ENCODE measurements around the gene CAPN3. TPM values are rescaled to one million over a fixed set of nuclear protein-coding genes. Genes with fewer than 3 reads are reported as not detected.
"Not testable (repeated sequence)": the region's sequence is repeated elsewhere in the genome, so short reads cannot be mapped to it uniquely, and the experiment has no call there.

CAPN3 gene
- total and polyA plus RNA-seq, 2 experiments from 2014 or later, result 0.84 to 1.1 TPM

DNA sequence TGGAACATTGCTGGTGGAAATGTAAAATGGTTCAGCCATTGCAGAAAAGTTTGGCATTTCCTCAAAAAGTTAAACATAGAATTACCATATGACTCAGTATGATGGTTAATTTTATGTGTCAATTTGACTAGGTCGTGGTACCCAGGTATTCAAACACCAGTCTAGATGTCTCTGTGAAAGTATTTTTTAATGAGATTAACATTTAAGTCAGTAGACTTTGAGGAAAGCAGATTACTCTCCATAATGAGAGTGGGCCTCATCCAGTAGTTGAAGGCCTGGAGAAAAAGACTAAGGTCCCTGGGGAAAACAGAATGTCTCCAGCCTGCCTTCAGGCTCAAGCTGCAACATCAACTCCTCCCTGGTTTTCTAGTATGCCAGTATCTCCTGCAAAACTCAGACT is 43.8 kb upstream of the CAPN3 start (continued):
- TF ChIP-seq, protein P1, sequence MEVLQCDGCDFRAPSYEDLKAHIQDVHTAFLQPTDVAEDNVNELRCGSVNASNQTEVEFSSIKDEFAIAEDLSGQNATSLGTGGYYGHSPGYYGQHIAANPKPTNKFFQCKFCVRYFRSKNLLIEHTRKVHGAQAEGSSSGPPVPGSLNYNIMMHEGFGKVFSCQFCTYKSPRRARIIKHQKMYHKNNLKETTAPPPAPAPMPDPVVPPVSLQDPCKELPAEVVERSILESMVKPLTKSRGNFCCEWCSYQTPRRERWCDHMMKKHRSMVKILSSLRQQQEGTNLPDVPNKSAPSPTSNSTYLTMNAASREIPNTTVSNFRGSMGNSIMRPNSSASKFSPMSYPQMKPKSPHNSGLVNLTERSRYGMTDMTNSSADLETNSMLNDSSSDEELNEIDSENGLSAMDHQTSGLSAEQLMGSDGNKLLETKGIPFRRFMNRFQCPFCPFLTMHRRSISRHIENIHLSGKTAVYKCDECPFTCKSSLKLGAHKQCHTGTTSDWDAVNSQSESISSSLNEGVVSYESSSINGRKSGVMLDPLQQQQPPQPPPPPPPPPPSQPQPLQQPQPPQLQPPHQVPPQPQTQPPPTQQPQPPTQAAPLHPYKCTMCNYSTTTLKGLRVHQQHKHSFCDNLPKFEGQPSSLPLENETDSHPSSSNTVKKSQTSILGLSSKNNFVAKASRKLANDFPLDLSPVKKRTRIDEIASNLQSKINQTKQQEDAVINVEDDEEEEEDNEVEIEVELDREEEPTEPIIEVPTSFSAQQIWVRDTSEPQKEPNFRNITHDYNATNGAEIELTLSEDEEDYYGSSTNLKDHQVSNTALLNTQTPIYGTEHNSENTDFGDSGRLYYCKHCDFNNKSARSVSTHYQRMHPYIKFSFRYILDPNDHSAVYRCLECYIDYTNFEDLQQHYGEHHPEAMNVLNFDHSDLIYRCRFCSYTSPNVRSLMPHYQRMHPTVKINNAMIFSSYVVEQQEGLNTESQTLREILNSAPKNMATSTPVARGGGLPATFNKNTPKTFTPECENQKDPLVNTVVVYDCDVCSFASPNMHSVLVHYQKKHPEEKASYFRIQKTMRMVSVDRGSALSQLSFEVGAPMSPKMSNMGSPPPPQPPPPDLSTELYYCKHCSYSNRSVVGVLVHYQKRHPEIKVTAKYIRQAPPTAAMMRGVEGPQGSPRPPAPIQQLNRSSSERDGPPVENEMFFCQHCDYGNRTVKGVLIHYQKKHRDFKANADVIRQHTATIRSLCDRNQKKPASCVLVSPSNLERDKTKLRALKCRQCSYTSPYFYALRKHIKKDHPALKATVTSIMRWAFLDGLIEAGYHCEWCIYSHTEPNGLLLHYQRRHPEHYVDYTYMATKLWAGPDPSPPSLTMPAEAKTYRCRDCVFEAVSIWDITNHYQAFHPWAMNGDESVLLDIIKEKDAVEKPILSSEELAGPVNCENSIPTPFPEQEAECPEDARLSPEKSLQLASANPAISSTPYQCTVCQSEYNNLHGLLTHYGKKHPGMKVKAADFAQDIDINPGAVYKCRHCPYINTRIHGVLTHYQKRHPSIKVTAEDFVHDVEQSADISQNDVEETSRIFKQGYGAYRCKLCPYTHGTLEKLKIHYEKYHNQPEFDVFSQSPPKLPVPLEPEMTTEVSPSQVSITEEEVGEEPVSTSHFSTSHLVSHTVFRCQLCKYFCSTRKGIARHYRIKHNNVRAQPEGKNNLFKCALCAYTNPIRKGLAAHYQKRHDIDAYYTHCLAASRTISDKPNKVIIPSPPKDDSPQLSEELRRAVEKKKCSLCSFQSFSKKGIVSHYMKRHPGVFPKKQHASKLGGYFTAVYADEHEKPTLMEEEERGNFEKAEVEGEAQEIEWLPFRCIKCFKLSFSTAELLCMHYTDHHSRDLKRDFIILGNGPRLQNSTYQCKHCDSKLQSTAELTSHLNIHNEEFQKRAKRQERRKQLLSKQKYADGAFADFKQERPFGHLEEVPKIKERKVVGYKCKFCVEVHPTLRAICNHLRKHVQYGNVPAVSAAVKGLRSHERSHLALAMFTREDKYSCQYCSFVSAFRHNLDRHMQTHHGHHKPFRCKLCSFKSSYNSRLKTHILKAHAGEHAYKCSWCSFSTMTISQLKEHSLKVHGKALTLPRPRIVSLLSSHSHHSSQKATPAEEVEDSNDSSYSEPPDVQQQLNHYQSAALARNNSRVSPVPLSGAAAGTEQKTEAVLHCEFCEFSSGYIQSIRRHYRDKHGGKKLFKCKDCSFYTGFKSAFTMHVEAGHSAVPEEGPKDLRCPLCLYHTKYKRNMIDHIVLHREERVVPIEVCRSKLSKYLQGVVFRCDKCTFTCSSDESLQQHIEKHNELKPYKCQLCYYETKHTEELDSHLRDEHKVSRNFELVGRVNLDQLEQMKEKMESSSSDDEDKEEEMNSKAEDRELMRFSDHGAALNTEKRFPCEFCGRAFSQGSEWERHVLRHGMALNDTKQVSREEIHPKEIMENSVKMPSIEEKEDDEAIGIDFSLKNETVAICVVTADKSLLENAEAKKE (CRISPR knock-in tag; IDR thresholded peaks at IDR 0.05), result no peak
- no peak for TF ChIP-seq POLR2AphosphoS5 (IDR thresholded peaks at IDR 0.05; ENCODE audit: low read depth)
- no peak for TF ChIP-seq CREB1 (CRISPR knock-in tag; IDR thresholded peaks at IDR 0.05; ENCODE audit: low read depth)

DNA sequence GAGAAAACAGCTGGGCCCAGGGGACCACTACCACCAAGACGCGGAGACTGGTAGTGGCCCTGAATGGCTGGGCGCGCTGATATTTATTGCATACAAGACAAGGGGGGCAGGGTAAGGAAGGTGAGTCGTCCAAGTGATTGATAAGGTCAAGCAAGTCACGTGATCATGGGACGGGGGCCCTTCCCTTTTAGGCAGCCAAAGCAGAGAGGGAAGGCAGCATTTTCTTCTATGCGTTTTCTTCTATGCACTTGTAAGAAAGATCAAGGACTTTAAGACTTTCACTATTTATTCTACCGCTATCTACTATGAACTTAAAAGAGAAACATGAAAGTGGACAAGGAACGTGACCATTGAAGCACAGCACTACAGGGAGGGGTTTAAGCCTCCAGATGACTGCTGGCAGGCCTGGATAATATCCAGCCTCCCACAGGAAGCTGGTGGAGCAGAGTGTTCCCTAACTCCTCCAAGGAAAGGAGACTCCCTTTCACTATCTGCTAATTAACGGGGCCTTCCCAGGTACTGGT is 43.0 kb upstream of the CAPN3 start:
- H3K9me2 ChIP-seq (ENCODE audit: insufficient read depth); ATAC-seq; H3K27me3 ChIP-seq (ENCODE audit: insufficient read depth); H3K36me3 ChIP-seq (ENCODE audit: insufficient read depth); H3F3A ChIP-seq (replicated peaks; ENCODE audit: low read depth); H4K20me1 ChIP-seq (replicated peaks; ENCODE audit: insufficient read depth); H3K27me3 Mint-ChIP-seq (ENCODE audit: insufficient read depth, low read depth, poor library complexity); H2AFZ ChIP-seq; H3K4me3 Mint-ChIP-seq; H3K9me3 Mint-ChIP-seq; H3K4me3 ChIP-seq; H3K4me2 ChIP-seq; H3K4me1 Mint-ChIP-seq; H3K27ac ChIP-seq (ENCODE audit: low read depth); H3K4me1 ChIP-seq (ENCODE audit: insufficient read depth); H3K79me2 ChIP-seq (replicated peaks; ENCODE audit: insufficient read depth); H3K36me3 Mint-ChIP-seq (ENCODE audit: low read depth); DNase-seq (ENCODE audit: low spot score); H3K27ac Mint-ChIP-seq: not testable (repeated sequence)

DNA sequence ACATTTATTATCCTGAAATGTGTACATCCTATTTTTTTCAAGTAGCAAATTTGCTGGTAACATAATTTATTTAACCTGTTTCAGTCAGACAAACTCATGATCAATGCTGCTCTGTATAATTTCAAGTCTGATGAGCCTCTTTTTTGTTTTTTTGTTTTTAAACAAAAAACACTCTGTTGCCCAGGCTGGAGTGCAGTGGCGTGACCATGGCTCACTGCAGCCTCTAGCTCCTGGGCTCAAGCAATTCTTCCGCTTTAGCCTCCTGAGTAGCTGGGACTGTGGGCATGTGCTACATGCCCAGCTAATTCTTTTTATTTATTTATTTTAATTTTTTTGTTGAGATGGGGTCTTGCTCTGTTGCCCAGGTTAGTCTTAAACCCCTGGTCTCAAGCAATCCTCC is 40.1 kb upstream of the CAPN3 start:
- no peaks in the 10 kb centered on the region for H3K27me3 Mint-ChIP-seq (ENCODE audit: insufficient read depth, low read depth, poor library complexity)
- Histone ChIP-seq H3K27ac (ENCODE audit: low read depth) (no peak overlapping the region), H3K4me3 (no peak overlapping the region), H2AFZ (no peak overlapping the region), H3K4me1 (ENCODE audit: insufficient read depth) (no peaks in the 10 kb centered on the region), H4K20me1 (replicated peaks; ENCODE audit: insufficient read depth) (no peaks in the 10 kb centered on the region), H3K4me2 (no peak overlapping the region), H3K79me2 (replicated peaks; ENCODE audit: insufficient read depth) (no peaks in the 10 kb centered on the region), H3F3A (replicated peaks; ENCODE audit: low read depth) (no peaks in the 10 kb centered on the region), H3K36me3 (ENCODE audit: insufficient read depth) (no peaks in the 10 kb centered on the region), H3K27me3 (ENCODE audit: insufficient read depth) (no peaks in the 10 kb centered on the region), H3K9me2 (ENCODE audit: insufficient read depth) (no peaks in the 10 kb centered on the region)
- H3K9me3 Mint-ChIP-seq, result no peaks in the 10 kb centered on the region
- H3K36me3 Mint-ChIP-seq (ENCODE audit: low read depth), result no peaks in the 10 kb centered on the region
- H3K27ac Mint-ChIP-seq, result no peak overlapping the region
- peaks cover 4% of the 10 kb centered on the region; the same call in 2 of the 3 replicates for H3K4me1 Mint-ChIP-seq
- no peak overlapping the region for H3K4me3 Mint-ChIP-seq
- DNase-seq (ENCODE audit: low spot score), result no peak
- ATAC-seq, result no peak
- TF ChIP-seq ZNF114 (CRISPR knock-in tag; IDR thresholded peaks at IDR 0.05) (no peak), EZH2phosphoT487 (IDR thresholded peaks at IDR 0.05; ENCODE audit: unreplicated experiment) (no peak)
- TF ChIP-seq, protein P1 (CRISPR knock-in tag; IDR thresholded peaks at IDR 0.05), result no peak

Measured in GM23338 (cell line).